HG03520 (cell line): Measurements from ENCODE around the gene SPG7.

Experiments used
- ATAC-seq: cut with Tn5 transposase; IDR thresholded peaks from one replicate; pipeline ENCODE4 v1.9.1; 2021; ENCODE audit warnings: mild to moderate bottlenecking, moderate library complexity; ENCODE audit not compliant: unreplicated experiment

The SPG7 gene

DNA sequence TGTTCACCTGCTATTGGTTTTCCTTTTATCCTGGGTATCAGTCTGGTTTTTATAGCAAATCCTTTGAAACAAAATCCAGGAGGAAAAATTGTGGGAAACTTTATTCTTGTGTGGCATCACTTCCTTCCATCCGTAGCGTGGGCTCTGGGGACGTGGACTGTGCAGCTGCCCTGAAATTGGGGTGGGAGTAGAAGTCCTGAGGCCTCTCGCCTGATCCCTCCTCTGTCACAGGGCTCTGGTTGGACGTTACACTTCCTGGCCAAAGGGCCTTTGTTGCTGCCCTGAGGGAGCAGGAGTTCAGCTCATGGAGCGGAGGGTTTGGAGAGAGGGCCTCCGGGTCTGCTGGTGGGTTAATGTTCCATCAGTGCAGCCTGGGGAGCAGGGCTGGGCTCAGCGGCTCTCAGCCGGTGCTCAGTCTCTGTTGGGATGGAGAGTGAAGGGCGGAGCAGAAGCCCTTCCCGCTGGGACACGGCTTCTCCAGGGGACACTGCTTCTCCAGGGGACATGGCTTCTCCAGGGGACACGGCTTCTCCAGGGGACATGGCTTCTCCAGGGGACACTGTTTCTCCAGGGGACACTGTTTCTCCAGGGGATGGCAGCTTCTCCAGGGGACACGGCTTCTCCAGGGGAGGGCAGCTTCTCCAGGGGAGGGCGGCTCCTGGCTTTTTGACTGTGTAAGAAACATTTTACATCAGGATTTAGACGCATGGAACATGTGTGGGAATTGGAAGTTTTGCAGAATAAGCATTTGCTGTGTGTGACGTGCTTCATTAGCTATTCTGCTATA is 37.0 kb downstream of the SPG7 start:
- no peak for ATAC-seq

DNA sequence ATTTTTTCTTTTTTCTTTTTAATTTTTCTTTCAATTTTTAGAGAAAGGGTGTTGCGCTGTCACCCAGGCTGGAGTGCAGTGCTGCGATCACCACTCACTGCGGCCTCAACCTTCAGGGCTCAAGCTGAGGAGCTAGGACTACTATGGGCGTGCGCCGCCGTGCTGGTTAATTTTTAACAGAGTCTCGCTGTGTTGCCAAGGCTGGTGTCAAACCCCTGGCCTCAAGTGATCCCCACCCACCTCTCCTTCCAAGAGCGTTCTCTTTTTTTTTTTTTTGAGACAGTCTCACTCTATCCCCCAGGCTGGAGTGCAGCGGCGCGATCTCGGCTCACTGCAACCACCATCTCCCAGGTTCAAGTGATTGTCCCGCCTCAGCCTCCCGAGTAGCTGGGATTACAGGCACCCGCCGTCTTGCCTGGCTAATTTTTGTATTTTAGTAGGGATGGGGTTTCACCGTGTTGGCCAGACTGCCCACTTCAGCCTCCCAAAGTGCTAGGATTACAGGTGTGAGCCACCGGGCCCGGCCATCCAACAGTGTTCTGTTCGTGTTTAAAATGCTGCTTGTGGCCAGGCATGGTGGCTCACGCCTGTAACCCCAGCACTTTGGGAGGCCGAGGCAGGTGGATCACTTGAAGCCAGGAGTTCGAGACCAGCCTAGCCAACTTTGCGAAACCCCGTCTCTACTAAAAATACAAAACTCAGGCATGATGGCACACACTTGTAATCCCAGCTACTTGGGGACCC is 37.8 kb downstream of the SPG7 start:
- no peak for ATAC-seq

DNA sequence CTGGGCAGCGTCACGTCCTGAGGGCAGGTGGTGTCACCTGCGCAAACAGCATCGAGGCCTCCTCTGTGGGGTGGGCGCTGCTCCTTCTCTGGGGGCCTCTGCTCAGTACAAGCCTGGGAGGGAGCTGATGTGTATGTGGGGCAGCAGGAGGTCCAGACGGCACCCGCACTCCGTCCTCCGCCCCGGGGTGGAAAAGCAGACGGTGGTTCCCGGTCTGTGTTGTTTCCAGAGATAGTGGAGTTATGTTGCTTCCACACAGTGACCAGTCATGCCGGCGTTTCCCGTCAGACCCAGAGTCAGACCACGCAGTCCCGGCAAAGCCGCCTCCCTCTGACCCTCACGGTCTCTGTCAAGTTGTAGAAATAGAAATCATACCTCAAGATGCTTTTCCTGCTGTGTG is 38.6 kb downstream of the SPG7 start:
- no peak for ATAC-seq

DNA sequence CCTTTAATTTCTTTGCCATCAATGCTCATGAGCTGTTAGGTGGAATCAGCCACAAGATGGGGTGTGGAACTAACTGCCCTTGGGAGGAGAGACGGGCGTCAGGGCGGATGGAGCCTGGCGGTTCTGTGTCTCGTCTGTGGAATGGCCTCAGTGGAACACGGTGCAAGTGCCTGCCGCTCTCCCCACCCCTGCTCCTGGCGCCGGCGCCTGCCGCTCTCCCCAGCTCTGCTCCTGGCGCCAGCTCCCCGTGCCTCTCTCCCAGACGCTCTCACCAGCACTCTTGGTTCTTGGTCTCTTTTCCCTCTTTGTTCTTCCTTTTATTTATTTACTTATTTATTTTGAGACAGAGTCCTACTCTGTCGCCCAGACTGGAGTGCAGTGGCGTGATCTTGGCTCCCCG is 39.1 kb downstream of the SPG7 start:
- ATAC-seq = no peak

DNA sequence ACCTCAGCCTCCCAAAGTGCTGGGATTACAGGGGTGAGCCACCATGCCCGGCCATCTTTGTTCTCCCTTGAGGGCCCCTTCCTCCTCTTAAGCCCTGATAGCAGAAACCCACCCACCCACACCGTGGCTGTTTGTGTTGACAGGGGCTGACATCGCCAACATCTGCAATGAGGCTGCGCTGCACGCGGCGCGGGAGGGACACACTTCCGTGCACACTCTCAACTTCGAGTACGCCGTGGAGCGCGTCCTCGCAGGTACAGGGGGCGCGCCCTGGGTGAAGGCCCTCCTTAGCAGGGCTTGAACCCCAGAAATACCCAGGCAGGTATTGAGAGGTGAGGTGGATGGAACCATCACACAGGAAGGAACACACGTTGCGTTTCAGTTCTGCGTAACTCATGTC is 39.7 kb downstream of the SPG7 start:
- ATAC-seq = no peak

DNA sequence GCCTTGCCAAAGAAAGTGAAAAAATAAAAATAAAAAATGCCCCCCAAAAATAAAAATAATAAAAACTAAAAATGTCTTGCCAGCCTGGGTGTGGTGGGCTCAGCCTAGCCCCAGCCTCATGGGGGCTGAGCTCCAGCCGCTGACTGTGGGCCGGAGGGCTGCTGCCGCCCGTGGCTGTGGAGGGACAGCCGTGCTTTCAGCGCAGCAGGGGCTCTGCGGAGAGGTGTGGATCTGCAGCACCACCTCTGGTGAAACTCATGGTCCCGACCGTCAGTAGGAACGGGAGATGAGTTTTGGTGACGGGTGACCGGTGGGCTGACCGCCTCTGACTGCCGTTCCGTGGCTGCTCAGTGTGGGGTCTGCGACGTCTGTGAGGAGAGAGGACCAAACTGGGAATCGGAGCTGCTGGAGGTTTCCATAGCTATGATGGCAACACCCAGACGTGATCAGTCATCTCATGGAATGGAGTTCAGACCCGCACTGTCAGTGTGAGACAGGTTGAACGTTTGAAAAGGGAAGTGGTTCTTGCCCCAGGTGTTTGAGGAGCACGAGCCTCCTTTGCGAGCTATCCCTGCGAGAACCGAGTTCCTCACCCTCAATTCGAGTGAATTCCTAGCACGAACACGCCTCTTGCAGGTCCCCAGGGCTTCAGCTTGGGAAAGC is 40.3 kb downstream of the SPG7 start:
- no peak for ATAC-seq

DNA sequence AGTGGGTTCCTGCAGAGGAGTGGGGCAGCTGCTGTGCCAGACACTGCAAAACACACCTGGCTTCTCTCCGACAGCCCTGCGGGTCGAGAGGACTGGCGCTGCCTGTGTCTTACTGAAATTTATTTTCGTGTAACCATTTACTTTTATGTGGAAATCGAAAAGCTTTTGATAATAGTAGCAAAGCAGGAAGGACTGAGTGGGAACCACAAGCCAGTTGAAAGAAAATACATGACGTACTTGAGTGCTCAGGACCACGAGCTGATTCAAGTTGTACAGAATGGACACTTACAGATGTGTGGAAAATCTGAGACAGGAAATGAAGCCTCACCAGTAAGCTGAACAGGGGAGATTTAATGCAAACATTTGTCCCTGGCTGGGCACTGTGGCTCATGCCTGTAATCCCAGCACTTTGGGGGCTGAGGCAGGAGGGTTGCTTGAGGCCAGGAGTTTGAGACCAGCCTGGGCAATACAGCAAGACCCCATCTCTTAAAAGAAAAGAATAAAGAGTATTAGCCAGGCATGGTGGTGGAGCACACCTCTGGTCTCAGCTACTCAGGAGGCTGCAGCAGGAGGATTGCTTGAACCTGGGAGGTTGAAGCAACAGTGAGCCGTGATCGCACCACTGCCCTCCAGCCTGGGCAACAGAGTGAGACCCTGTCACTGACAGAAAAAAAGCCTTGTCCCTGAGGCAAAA is 41.0 kb downstream of the SPG7 start:
- no peak for ATAC-seq

DNA sequence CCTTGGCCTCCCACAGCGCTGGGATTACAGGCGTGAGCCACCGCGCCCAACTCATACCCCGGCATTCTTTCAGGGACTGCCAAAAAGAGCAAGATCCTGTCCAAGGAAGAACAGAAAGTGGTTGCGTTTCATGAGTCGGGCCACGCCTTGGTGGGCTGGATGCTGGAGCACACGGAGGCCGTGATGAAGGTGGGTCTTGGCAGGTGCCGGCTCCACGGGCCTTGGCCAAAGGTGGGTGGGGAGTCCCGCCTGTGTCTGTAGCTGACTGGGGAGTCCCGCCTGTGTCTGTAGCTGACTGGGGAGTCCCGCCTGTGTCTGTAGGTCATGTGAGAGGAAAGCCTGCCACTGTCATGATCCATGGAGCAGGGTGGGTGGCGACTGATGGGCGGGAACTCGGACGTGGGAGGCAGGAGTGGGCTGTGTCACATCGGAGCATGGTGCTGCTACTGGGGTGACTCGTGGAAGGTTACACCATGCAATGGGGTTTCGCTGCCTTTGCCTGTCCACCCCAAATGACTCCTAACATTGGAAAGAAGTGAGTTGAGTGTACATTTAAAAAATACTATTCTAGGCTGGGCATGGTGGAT is 42.3 kb downstream of the SPG7 start:
- no peak for ATAC-seq

DNA sequence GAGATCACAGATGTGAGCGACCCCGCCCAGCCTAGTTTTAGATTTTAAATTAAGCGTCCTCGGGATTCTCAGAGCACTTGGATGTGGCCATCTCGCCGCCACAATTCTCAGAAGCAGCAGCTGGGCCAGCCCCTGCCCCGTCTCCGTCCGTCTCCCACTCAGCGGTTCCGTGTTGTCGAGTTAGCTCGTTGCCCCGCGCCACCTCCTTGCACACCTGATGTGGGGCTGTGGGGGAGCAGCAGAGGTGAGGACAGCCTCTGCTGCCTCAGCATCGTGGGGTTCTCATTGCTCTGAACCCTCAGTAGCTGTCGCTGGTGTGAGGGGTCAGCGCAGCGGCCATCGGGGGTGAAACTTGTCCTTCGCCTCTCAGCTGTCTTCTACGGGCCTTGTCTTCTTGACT is 44.1 kb downstream of the SPG7 start:
- ATAC-seq = no peak

DNA sequence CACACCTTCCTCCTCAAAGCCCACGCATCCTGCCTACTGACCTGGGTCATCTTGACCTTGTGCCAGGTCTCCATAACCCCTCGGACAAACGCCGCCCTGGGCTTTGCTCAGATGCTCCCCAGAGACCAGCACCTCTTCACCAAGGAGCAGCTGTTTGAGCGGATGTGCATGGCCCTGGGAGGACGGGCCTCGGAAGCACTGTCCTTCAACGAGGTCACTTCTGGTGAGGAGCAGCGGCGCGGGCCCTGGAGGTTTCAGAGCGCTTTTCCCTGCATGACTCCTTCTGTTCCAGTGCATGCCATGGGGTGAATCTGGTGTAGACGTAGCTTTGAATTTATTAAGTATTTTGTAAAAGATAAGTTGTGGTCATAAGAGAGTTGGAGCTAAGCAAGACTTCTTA is 44.7 kb downstream of the SPG7 start:
- ATAC-seq = no peak

DNA sequence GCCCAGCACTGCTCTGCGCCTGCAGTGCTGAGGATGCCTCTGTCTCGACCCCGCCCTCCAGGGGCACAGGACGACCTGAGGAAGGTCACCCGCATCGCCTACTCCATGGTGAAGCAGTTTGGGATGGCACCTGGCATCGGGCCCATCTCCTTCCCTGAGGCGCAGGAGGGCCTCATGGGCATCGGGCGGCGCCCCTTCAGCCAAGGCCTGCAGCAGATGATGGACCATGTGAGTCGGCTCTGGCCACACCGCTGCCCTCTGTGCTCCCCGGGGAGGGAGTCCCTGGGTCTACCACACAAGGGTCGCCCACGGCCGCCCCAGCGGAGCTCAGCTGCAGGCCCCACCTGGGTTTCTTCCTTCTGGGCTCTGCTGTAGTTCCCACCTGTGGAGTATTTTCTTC is 45.5 kb downstream of the SPG7 start:
- no peak for ATAC-seq

DNA sequence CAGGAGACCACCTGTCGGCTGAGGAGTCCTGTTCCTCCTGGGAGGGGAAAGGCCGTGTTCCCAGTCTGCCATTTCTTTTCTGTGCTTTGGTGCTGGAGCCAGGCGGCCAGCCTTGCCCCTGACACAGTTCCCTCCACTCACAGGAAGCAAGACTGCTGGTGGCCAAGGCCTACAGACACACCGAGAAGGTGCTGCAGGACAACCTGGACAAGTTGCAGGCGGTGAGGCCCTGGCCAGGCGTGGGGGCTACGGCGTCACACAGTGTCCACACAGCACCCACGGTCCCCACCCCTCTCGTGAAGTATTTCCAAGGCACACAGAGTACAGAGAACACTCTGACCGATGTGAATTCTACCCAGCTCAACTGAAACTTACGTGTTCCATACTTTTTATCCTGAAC is 46.1 kb downstream of the SPG7 start:
- no peak for ATAC-seq

DNA sequence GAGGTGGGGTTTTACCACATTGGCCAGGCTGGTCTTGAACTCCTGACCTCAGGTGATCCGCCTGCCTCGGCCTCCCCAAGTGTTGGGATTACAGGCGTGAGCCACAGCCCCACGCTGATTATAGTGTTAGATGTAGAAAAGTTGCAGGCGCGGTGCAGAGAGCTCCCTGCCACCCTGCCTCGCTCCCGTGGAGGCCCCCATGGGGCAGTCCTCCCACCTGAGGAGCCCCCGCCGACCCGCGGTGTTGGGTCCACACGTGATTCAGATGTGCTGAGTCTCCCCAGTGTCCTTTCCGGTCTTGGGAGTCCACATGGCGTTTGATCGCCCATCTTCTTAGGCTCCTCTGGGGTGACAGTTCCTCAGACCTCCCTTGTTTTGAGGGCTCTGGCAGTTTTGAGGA is 47.1 kb downstream of the SPG7 start:
- ATAC-seq = no peak

DNA sequence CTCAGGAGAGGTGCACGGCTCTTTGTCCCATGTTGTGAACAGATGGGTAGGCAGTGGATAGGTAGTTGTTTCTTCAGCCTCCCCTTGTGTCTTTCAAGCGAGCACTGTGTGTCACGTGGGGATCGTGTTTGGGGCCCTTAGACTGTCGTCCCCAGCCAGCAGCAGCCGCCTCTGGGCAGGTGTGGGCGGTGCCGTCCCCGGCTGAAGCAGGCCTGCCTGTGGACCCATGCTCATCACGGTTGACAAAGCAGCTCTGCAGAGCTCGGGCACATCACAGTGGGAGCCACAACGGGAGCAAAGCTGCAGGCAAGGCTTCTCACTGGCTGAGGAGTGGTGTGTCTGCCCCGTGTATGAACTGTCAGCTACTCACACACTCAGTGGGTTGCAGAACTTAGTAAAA is 47.6 kb downstream of the SPG7 start:
- no peak for ATAC-seq

DNA sequence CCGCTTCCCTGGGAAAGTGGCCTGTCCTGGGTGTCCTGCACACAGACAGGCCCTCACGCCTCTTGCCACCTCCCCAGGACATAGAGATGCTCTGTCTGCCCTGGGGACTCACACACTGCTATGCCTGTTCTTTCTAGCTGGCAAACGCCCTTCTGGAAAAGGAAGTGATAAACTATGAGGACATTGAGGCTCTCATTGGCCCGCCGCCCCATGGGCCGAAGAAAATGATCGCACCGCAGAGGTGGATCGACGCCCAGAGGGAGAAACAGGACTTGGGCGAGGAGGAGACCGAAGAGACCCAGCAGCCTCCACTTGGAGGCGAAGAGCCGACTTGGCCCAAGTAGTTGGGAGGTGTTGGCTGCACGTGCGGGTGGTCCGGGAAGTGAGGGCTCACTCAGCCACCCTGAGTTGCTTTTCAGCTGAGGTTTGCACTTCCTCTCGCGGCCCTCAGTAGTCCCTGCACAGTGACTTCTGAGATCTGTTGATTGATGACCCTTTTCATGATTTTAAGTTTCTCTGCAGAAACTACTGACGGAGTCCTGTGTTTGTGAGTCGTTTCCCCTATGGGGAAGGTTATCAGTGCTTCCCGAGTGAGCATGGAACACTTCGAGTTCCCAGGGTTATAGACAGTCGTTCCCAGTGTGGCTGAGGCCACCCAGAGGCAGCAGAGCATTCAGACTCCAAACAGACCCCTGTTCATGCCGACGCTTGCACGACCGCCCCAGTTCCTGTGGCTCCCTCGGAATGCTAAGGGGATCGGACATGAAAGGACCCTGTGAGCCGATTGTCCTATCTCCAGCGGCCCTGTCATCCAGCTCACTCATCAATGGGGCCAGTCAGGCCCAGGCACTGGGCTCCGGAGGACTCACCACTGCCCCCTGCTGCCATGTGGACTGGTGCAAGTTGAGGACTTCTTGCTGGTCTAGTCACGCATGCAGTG is 48.8 kb downstream of the SPG7 start:
- ATAC-seq = no peak

DNA sequence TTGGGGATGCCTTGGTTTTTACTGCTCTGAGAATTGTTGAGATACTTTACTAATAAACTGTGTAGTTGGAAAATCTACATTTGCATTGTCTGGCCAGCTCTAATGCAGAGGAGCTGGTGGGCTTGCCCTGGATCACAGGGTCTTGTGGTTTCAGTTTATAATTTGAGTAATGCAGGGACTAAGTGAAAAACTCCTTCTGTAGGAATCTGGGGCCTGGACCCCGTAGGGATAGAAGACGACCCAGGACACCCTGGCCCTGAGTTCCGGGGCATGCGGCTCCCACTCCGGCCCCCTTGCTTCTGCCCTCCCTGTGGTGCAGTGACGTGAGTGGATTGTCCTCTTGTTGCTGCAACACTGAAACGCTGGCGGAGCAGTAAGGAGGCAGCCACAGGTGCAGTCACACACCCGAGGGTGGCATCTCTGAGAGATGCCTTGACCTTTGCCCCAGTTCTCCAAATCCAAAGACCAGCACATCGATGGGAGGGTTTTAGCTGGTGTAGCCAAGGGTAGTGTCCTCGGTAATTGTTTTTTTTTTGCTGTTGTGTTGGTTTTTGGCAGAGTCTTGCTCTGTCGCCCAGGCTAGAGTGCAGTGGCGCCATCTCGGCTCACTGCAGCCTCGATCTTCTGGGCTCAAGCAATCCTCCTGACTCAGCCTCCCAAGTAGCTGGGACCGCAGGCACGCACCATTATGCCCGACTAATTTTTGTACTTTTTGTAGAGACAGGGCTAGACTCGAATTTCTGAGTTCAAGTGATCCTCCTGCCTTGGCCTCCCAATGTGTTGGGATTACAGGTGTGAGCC is 49.7 kb downstream of the SPG7 start:
- no peak for ATAC-seq

DNA sequence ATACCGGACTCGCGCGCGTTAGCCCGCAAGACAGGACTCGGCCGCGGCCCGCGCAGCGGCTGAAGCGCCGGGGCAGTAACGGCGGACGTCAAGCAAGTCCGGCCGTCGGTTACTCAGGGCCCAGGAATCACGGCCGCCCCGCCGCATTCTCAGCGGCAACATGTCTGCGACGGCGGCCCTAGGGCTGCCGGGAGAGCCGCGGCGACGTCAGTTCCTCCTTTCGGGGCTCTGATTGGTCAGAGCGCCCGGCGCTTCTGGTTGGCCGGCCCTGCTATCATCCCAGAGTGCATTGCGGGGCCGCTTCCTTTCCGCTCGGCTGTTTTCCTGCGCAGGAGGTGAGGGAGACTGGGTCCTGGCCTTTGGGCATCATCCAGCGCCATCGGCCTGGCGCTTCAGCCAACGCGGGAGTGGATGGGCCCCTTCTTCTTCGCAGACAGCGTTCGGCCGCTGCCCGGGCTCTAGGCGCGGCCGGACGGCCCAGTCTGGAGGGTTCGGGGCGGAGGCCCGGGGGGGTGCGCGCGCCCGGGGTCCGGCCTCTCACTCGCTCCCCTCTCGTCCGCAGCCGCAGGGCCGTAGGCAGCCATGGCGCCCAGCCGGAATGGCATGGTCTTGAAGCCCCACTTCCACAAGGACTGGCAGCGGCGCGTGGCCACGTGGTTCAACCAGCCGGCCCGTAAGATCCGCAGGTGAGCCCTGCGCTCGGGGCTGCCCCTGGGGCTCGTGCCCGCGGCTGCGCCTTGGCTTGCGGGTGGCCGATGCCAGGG is 52.4 kb downstream of the SPG7 start, which contains the start of gene RPL13:
Gene RPL13 (plus strand): TSS at position 305 of the 764 bp plus-strand sequence. CDS start 278 bp downstream, at position 583.
- ATAC-seq = peak; percentile 68
